Vagina (tissue), 2 donors: ENCODE measurements around the gene PIK3R3.

Source experiments
- CTCF ChIP-seq, 3 experiments: fragments of 450-650 bp in 2 of 3; fragments of 200-600 bp in 1 of 3; sonication (generic) in 1 of 3; IDR thresholded peaks; one replicate each; pipeline ENCODE4 v1.5.1; 2017 to 2019; ENCODE audit warnings: antibody characterized with exemption in 3 of 3, mild to moderate bottlenecking in 2 of 3, moderate library complexity in 2 of 3
- POLR2AphosphoS5 ChIP-seq, 2 donors: sonication (generic); formaldehyde crosslinking; IDR thresholded peaks; one replicate each; pipeline ENCODE4 v1.9.0; 2017; ENCODE audit warnings: antibody characterized with exemption in 2 of 2, mild to moderate bottlenecking in 2 of 2, low read depth in 1 of 2; ENCODE audit not compliant: insufficient read depth in 1 of 2

GRCh38 chr1:46081206-46081605 is 51.2 kb downstream of the PIK3R3 start:
- TF ChIP-seq CTCF (IDR thresholded peaks at IDR 0.05), result no peak
- TF ChIP-seq POLR2AphosphoS5 (IDR thresholded peaks at IDR 0.05; ENCODE audit: insufficient read depth in 1 of 2, low read depth in 1 of 2), result no peak
